Kidney (tissue), 14 donors: ENCODE results near the gene MON1A. TPM values are rescaled to one million over a fixed set of nuclear protein-coding genes. Genes with fewer than 3 reads are reported as not detected.

Source experiments
- DNase-seq, 5 donors: peaks; one replicate each; pipeline ENCODE4 v3.0.0-alpha.2; 2013 to 2020
- FAIRE-seq: peaks from 2 replicates; lab custom pipeline; 2012; peaks lifted over from hg19 to GRCh38; lab: Jason Lieb, UNC
- H3K27ac ChIP-seq, 2 donors: one replicate each; pipeline ENCODE4 v1.7.0; 2013; ENCODE audit warnings: low read depth in 2 of 2, low read length in 2 of 2, inconsistent platforms in 1 of 2
- H3K27me3 ChIP-seq: one replicate; pipeline ENCODE4 v1.7.1; 2013; ENCODE audit warnings: low read length, inconsistent platforms; ENCODE audit not compliant: control insufficient read depth, insufficient read depth
- H3K36me3 ChIP-seq, 3 donors: one replicate each; pipeline versions ENCODE4 v1.7.0 to v1.7.1; 2013; ENCODE audit warnings: low read length in 3 of 3, control low read depth in 1 of 3, inconsistent platforms in 1 of 3; ENCODE audit not compliant: insufficient read depth in 3 of 3, control insufficient read depth in 2 of 3
- H3K4me1 ChIP-seq, 3 donors: one replicate each; pipeline versions ENCODE4 v1.7.0 to v1.7.1; 2013; ENCODE audit warnings: low read length in 3 of 3, inconsistent platforms in 1 of 3, low read depth in 1 of 3; ENCODE audit not compliant: control insufficient read depth in 2 of 3, insufficient read depth in 2 of 3
- H3K4me3 ChIP-seq, 3 donors: one replicate each; pipeline versions ENCODE4 v1.7.0 to v1.8.1; 2013; ENCODE audit warnings: low read length in 3 of 3, control low read depth in 1 of 3, inconsistent platforms in 1 of 3
- H3K9ac ChIP-seq, 3 donors: one replicate each; pipeline versions ENCODE4 v1.7.0 to v1.7.1; 2013; ENCODE audit warnings: low read length in 3 of 3, control low read depth in 1 of 3, inconsistent platforms in 1 of 3
- H3K9me3 ChIP-seq, 3 donors: one replicate each; pipeline versions ENCODE4 v1.7.0 to v1.7.1; 2013; ENCODE audit warnings: low read length in 3 of 3, control low read depth in 1 of 3, inconsistent platforms in 1 of 3; ENCODE audit not compliant: control insufficient read depth in 2 of 3, insufficient read depth in 1 of 3
- intact Hi-C: fragments of 100-400 bp; cut with DNase I; formaldehyde crosslinking; loops from one replicate; pipeline ENCODE4 v1.11.1; 2022
- polyA plus RNA-seq: library from polyadenylated mRNA; stranded (reverse); fragments of 350-450 nt; fragmentation: Illumina TruSeq; extraction: RNeasy Lipid Tissue Mini Kit (QIAGEN cat#74804); gene quantifications from one replicate; pipeline ENCODE4 v1.2.3, GENCODE V29; 2014; ENCODE audit warnings: low read depth, low replicate concordance; ENCODE audit not compliant: insufficient read depth
- total RNA-seq: library from RNA; stranded (reverse); fragmentation: NEBNext Ultra II Directional; extraction: Animal tissue kit (Norgen Biotek cat#: 25700); gene quantifications from one replicate; pipeline ENCODE4 v1.2.1, GENCODE V29; 2021
- TF ChIP-seq, protein P1 (sequence below): IDR thresholded peaks from 3 replicates; pipeline ENCODE4 v1.5.1; 2012; ENCODE audit warnings: mild to moderate bottlenecking, moderate library complexity, borderline replicate concordance; ENCODE audit not compliant: insufficient read depth; ENCODE audit errors: extremely low read depth
- donor health status: control.
- donor health status: control.
- donor health status: control.
- donor health status: control.
- donor health status: control.
- donor health status: DM: yes; HTN: yes; CAD: no.
- donor health status: Normal renal cell carcinoma (clear cell type).

Gene MON1A
- total and polyA plus RNA-seq, 2 donors from 2014 or later = 7.4 to 16.4 TPM

DNA sequence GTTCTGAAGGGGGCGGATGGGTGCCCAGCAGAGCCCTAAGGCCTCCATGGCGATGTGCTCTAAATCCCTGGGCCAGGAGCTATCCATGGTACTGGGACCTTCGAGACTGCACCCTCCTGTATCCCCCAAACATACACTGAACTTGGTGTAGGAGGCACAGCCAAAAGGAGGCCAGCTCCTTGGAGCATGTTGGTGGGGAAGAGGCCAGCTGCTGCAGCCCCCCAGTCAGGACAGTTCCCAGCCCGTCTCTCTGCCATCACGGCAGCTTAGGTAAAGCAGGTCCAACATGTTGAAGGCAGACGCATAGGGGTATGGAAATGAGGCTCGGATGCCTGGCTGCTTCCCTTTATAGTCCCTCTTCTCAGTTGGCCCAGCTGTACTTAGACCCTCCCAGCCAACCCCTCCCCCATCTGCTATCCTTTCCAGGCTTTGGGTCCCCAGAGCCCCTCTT is 61.7 kb downstream of the MON1A start:
- Histone ChIP-seq H3K27ac (no peak overlapping the region), H3K4me3 (no peak overlapping the region), H3K9ac (no peak overlapping the region), H3K36me3 (no peaks in the 10 kb centered on the region), H3K4me1 (no peaks in the 10 kb centered on the region), H3K9me3 (no peaks in the 10 kb centered on the region), H3K27me3 (peaks cover 7% of the 10 kb centered on the region)
- DNase-seq (peak in 4 of 5 donors; percentile 28 to 82 (median 68)), FAIRE-seq (no peak)
- intact Hi-C loops = no loop called here
- TF ChIP-seq, protein P1, sequence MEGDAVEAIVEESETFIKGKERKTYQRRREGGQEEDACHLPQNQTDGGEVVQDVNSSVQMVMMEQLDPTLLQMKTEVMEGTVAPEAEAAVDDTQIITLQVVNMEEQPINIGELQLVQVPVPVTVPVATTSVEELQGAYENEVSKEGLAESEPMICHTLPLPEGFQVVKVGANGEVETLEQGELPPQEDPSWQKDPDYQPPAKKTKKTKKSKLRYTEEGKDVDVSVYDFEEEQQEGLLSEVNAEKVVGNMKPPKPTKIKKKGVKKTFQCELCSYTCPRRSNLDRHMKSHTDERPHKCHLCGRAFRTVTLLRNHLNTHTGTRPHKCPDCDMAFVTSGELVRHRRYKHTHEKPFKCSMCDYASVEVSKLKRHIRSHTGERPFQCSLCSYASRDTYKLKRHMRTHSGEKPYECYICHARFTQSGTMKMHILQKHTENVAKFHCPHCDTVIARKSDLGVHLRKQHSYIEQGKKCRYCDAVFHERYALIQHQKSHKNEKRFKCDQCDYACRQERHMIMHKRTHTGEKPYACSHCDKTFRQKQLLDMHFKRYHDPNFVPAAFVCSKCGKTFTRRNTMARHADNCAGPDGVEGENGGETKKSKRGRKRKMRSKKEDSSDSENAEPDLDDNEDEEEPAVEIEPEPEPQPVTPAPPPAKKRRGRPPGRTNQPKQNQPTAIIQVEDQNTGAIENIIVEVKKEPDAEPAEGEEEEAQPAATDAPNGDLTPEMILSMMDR = no peak

DNA sequence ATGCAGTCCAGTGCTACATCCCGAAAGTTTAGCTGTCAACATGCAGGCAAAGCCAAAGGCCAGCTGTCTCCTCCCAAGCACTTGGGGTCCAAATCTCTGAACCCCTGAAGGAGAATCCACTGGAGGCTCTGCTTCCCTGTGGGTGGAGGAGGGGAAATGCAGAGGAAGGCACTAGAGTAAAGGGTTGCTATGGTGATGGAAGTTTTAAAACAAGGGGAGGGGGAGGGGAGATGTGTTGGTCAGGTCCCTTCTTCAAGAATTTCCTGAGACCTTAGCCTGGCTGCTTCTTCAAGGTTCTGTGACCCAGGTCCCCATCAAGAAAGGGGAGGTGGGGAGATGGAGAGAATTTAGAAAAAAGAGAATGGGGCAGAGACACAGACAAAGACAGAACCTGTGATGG is 62.2 kb downstream of the MON1A start:
- Histone ChIP-seq H3K4me1 (no peaks in the 10 kb centered on the region), H3K9me3 (no peaks in the 10 kb centered on the region), H3K27me3 (peaks cover 7% of the 10 kb centered on the region), H3K9ac (no peak overlapping the region), H3K27ac (no peak overlapping the region), H3K4me3 (no peak overlapping the region), H3K36me3 (no peaks in the 10 kb centered on the region)
- DNase-seq = no peak
- intact Hi-C loops = no loop called here
- FAIRE-seq = no peak
- TF ChIP-seq, protein P1 = no peak

DNA sequence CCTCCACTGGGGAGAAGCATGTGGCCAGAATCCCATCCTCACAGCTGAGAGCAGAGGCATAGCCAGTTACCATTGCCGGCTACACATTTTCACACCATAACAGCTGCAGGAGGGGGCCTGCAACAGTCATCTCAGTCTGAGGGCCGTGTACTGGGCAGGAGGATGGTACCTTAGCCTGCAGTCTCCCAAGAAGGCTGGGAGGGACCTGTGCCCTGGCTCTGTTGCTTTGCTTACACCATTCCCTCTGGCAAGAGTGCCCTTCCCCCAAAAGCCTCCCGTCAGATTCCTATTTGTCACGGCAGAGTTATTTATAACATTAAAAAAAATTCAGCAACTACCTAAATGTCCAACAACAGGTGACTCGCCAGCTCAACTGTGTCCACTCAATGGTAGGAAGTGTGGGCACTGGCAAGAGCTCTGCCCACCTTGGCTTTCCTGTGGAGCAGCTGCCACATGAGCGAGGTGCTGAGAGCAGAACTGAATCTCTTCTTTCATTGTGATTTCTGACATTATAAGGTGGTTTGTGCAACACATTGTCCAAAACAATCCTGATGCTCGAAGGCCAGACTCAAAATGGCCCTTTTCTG is 64.3 kb downstream of the MON1A start:
- Histone ChIP-seq H3K27me3 (peaks cover 6% of the 10 kb centered on the region), H3K4me1 (no peaks in the 10 kb centered on the region), H3K9me3 (no peaks in the 10 kb centered on the region), H3K36me3 (no peaks in the 10 kb centered on the region), H3K4me3 (no peak overlapping the region), H3K27ac (no peak overlapping the region), H3K9ac (no peak overlapping the region)
- intact Hi-C loops = no loop called here
- FAIRE-seq (no peak), DNase-seq (no peak)
- TF ChIP-seq, protein P1 = no peak

DNA sequence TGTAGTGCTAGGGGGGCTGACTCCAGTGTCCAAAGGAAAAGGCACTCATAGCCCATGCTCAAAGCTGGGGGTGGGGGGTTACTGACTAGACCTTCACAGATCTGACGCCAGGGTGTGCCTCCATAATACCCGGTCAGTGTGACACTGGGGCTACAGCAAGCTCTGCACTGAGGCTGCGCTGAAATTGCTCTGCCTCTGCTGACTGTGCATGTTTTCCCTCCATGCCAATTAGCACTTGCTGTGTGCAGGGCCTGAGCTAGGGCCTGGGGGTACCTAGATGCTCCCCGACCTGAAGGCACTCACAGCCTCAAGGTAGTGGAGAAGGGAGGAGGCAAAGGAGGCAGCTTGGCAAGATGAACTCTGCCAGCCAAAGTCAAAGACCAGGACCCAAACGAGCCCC is 65.1 kb downstream of the MON1A start:
- Histone ChIP-seq H3K36me3 (no peaks in the 10 kb centered on the region), H3K4me1 (no peaks in the 10 kb centered on the region), H3K27ac (no peak overlapping the region), H3K9me3 (no peaks in the 10 kb centered on the region), H3K9ac (no peak overlapping the region), H3K4me3 (no peak overlapping the region), H3K27me3 (peaks cover 3% of the 10 kb centered on the region)
- DNase-seq (no peak), FAIRE-seq (no peak)
- TF ChIP-seq, protein P1 = no peak
- intact Hi-C loops = no loop called here
